Ovary (tissue), 9 donors: ENCODE results near the gene FAM180A. TPM values are rescaled to one million over a fixed set of nuclear protein-coding genes. Genes with fewer than 3 reads are reported as not detected.

Experiments
- DNase-seq, 5 donors: peaks; one replicate each; pipeline ENCODE4 v3.0.0-alpha.2; 2019 to 2020
- H3K27ac ChIP-seq, 2 donors: fragments of 200-600 bp; one replicate each; pipeline versions ENCODE4 v1.5.1 to v1.8.0; 2019 to 2022
- H3K27me3 ChIP-seq: fragments of 200-600 bp; one replicate; pipeline ENCODE4 v1.8.0; 2022
- H3K36me3 ChIP-seq: fragments of 200-600 bp; sonication (generic); one replicate; pipeline ENCODE4 v1.5.1; 2019
- H3K4me1 ChIP-seq: one replicate; pipeline ENCODE4 v1.8.1; 2013; ENCODE audit warnings: mild to moderate bottlenecking, moderate library complexity; ENCODE audit not compliant: insufficient read depth
- H3K4me3 ChIP-seq: fragments of 200-600 bp; sonication (generic); one replicate; pipeline ENCODE4 v1.5.1; 2017
- H3K9me3 ChIP-seq, 2 donors: fragments of 200-600 bp in 1 of 2; sonication (generic) in 1 of 2; one replicate each; pipeline versions ENCODE4 v1.5.1 to v1.8.1; 2013 to 2019; ENCODE audit warnings: mild to moderate bottlenecking in 1 of 2, moderate library complexity in 1 of 2
- CTCF ChIP-seq, 3 donors: fragments of 450-650 bp in 2 of 3; fragments of 200-600 bp in 1 of 3; IDR thresholded peaks; one replicate each; pipeline versions ENCODE4 v1.5.1 to v1.8.0; 2016 to 2022; ENCODE audit warnings: antibody characterized with exemption in 3 of 3, mild to moderate bottlenecking in 1 of 3
- EP300 ChIP-seq: sonication (generic); formaldehyde crosslinking; IDR thresholded peaks from one replicate; pipeline ENCODE4 v1.6.1; 2017; ENCODE audit warnings: antibody characterized with exemption
- POLR2A ChIP-seq: fragments of 450-650 bp; IDR thresholded peaks from one replicate; pipeline ENCODE4 v1.6.1; 2017; ENCODE audit warnings: antibody characterized with exemption, mild to moderate bottlenecking, moderate library complexity
- WGBS, 3 donors: extraction: QIAGEN DNeasy Blood & Tissue Kit in 1 of 3; methylation state at CpG; one replicate each; pipeline versions ENCODE4 v1.1.5 to v1.1.7; 2013 to 2017; 5-methylcytosine and 5-hydroxymethylcytosine counted together
- intact Hi-C, 4 donors: fragments of 100-400 bp; cut with DNase I; formaldehyde crosslinking; loops; one replicate each; pipeline versions ENCODE4 v1.11.0 to v1.15.1; 2022 to 2023
- polyA plus RNA-seq, 2 donors: library from polyadenylated mRNA; stranded (reverse); fragments of 200-250 nt in 1 of 2; fragments of 350-450 nt in 1 of 2; fragmentation: Illumina TruSeq in 1 of 2; extraction: RNeasy Lipid Tissue Mini Kit (QIAGEN cat#74804) in 1 of 2; gene quantifications; one replicate each; pipeline ENCODE4 v1.2.3, GENCODE V29; 2013 to 2014
- total RNA-seq, 7 donors: library from RNA; depleted of rRNA in 2 of 7; stranded (reverse); fragments of >200 nt in 2 of 7; fragmentation: NEBNext Ultra II Directional in 3 of 7; extraction: Animal tissue kit (Norgen Biotek cat#: 25700) in 3 of 7; gene quantifications; one replicate each; pipeline versions ENCODE4 v1.1.0 to v1.2.4, GENCODE V29; 2016 to 2023
- donor health status: DM: no; HTN: no; CAD: no; lungs with moderate emphysema.
- donor health status: DM: no; HTN: no; CAD: no.
- donor health status: Bipolar disorder and iron deficiency.
- donor health status: DM: yes; HTN: yes; CAD: no.
- donor health status: DM: no; HTN: no; CAD: no.
- donor health status: DM: yes; HTN: yes; CAD: no.

The FAM180A gene
- total and polyA plus RNA-seq, 9 donors: 1.1 to 5.3 (median 3.1) TPM

- Histone ChIP-seq H3K27me3 (no peaks in the 10 kb centered on the region), H3K4me1 (peaks cover 4% of the 10 kb centered on the region), H3K9me3 (no peaks in the 10 kb centered on the region), H3K4me3 (no peak overlapping the region), H3K27ac (no peak overlapping the region), H3K36me3 (no peaks in the 10 kb centered on the region)
- intact Hi-C loops: no loop called here
- no peak for TF ChIP-seq POLR2A
- TF ChIP-seq CTCF (IDR thresholded peaks at IDR 0.05): no peak
- no peak for TF ChIP-seq EP300
- WGBS, 3 donors: 96 to 98% (median 97%) methylated on average over 6 of the region's 6 CpGs
- DNase-seq: no peak
These were observed 21.6 kb upstream of the FAM180A start for GRCh38 chr7:135770139-135770710.

GRCh38 chr7:135769005-135769802, 20.6 kb upstream of the FAM180A start:
- no peak overlapping the region for H3K27ac ChIP-seq
- H3K27me3 ChIP-seq: no peaks in the 10 kb centered on the region
- WGBS, 3 donors: 52 to 68% (median 61%) methylated on average over 7 of the region's 7 CpGs
- intact Hi-C loops: loop anchor here in 1 of 4 donors (10.0 kb wide), 1 partner anchor 1046 kb away; no protein-coding TSS in a partner anchor
- H3K9me3 ChIP-seq: no peaks in the 10 kb centered on the region
- DNase-seq: peak in 1 of 5 donors; percentile 55
- no peaks in the 10 kb centered on the region for H3K36me3 ChIP-seq
- H3K4me3 ChIP-seq: no peak overlapping the region
- peaks cover 4% of the 10 kb centered on the region for H3K4me1 ChIP-seq
- TF ChIP-seq POLR2A (no peak), CTCF (IDR thresholded peaks at IDR 0.05) (no peak), EP300 (no peak)

GRCh38 chr7:135768467-135768866, 19.9 kb upstream of the FAM180A start:
- Histone ChIP-seq H3K36me3 (no peaks in the 10 kb centered on the region), H3K9me3 (no peaks in the 10 kb centered on the region), H3K4me1 (peaks cover 4% of the 10 kb centered on the region), H3K4me3 (no peak overlapping the region), H3K27ac (no peak overlapping the region), H3K27me3 (no peaks in the 10 kb centered on the region)
- no peak for DNase-seq
- 76 to 85% (median 80%) methylated on average over 4 of the region's 4 CpGs for WGBS, 3 donors
- intact Hi-C loops: loop anchor here in 1 of 4 donors (10.0 kb wide), 1 partner anchor 1046 kb away; no protein-coding TSS in a partner anchor
- TF ChIP-seq POLR2A: no peak
- no peak for TF ChIP-seq EP300
- TF ChIP-seq CTCF (IDR thresholded peaks at IDR 0.05): no peak

GRCh38 chr7:135768064-135768463, 19.5 kb upstream of the FAM180A start:
- 72 to 86% (median 73%) methylated on average over 3 of the region's 3 CpGs for WGBS, 3 donors
- no peak for TF ChIP-seq EP300
- no peak for TF ChIP-seq CTCF (IDR thresholded peaks at IDR 0.05)
- TF ChIP-seq POLR2A: no peak
- H3K27ac ChIP-seq: no peak overlapping the region

More at GRCh38 chr7:135768064-135768463, 19.5 kb upstream of the FAM180A start:
- Histone ChIP-seq H3K4me3 (no peak overlapping the region), H3K9me3 (no peaks in the 10 kb centered on the region), H3K27me3 (no peaks in the 10 kb centered on the region), H3K36me3 (no peaks in the 10 kb centered on the region), H3K4me1 (peaks cover 4% of the 10 kb centered on the region)
- DNase-seq: no peak
- intact Hi-C loops: loop anchor here in 1 of 4 donors (10.0 kb wide), 1 partner anchor 1047 kb away; no protein-coding TSS in a partner anchor
